NCI-H1436 (cell line): ENCODE results near the gene RGCC.

Experiments
- DNase-seq: peaks from one replicate; lab custom pipeline; 2025; lab: John Stamatoyannopoulos, UW

RGCC gene

GRCh38 chr13:41453620-41454019 lies 3.7 kb upstream of the RGCC start:
- DNase-seq = no peak

GRCh38 chr13:41454170-41454569 lies 3.2 kb upstream of the RGCC start:
- no peak for DNase-seq

GRCh38 chr13:41455725-41456419 lies 1.5 kb upstream of the RGCC start:
- no peak for DNase-seq

- DNase-seq = no peak
Observed at GRCh38 chr13:41457589-41458186, 338 bp downstream of the RGCC start.

GRCh38 chr13:41458187-41458760 lies 924 bp downstream of the RGCC start:
- DNase-seq = no peak

- no peak for DNase-seq
Observed at GRCh38 chr13:41458761-41459431, 1.5 kb downstream of the RGCC start.

- no peak for DNase-seq
Observed at GRCh38 chr13:41459432-41460073, 2.2 kb downstream of the RGCC start.

GRCh38 chr13:41460074-41460465 lies 2.7 kb downstream of the RGCC start:
- DNase-seq = no peak

- DNase-seq = no peak
Observed at GRCh38 chr13:41460930-41461329, 3.6 kb downstream of the RGCC start.

- no peak for DNase-seq
Observed at GRCh38 chr13:41461527-41462139, 4.3 kb downstream of the RGCC start.

GRCh38 chr13:41462427-41462826 lies 5.1 kb downstream of the RGCC start:
- no peak for DNase-seq

GRCh38 chr13:41463838-41464602 lies 6.7 kb downstream of the RGCC start:
- no peak for DNase-seq

GRCh38 chr13:41465241-41465847 lies 8.0 kb downstream of the RGCC start:
- no peak for DNase-seq

GRCh38 chr13:41465898-41466320 lies 8.6 kb downstream of the RGCC start:
- no peak for DNase-seq

GRCh38 chr13:41467425-41467945 lies 10.1 kb downstream of the RGCC start:
- no peak for DNase-seq

- DNase-seq = no peak
Observed at GRCh38 chr13:41468631-41469030, 11.3 kb downstream of the RGCC start.

- no peak for DNase-seq
Observed at GRCh38 chr13:41470196-41470595, 12.8 kb downstream of the RGCC start.

- DNase-seq = no peak
Observed at GRCh38 chr13:41471785-41472184, 14.4 kb downstream of the RGCC start.

GRCh38 chr13:41487222-41487621 lies 29.9 kb downstream of the RGCC start:
- DNase-seq = no peak

- DNase-seq = no peak
Observed at GRCh38 chr13:41488124-41488523, 30.8 kb downstream of the RGCC start.
